Ramos (cell line): ENCODE data around the gene SAMD15.
"Not testable (repeated sequence)": the region's sequence is repeated elsewhere in the genome, so short reads cannot be mapped to it uniquely, and the experiment has no call there.

ENCODE experiments used
- in situ Hi-C: fragments of 300-500 bp; cut with MboI; formaldehyde crosslinking; loops from one replicate; pipeline ENCODE4 v1.14.3; 2022; ENCODE audit warnings: low sequenced_read_pairs; ENCODE audit not compliant: unreplicated experiment

SAMD15 gene

GRCh38 chr14:77375164-77375950 lies 1.8 kb upstream of the SAMD15 start:
- in situ Hi-C loops = no loop called here

GRCh38 chr14:77375973-77376770 lies 1.0 kb upstream of the SAMD15 start:
- in situ Hi-C loops = no loop called here

- in situ Hi-C loops = no loop called here
These were observed 294 bp downstream of the SAMD15 start for GRCh38 chr14:77377502-77377844.

- in situ Hi-C loops = no loop called here
These were observed 1.5 kb downstream of the SAMD15 start for GRCh38 chr14:77378701-77379100.

- in situ Hi-C loops = no loop called here
These were observed 13.0 kb downstream of the SAMD15 start for GRCh38 chr14:77390188-77390587.

- in situ Hi-C loops = no loop called here
These were observed 23.0 kb downstream of the SAMD15 start for GRCh38 chr14:77400216-77400615.

- in situ Hi-C loops = no loop called here
These were observed 26.6 kb downstream of the SAMD15 start for GRCh38 chr14:77403768-77404167.

- in situ Hi-C loops = no loop called here
These were observed 28.9 kb downstream of the SAMD15 start for GRCh38 chr14:77406086-77406485.

GRCh38 chr14:77406718-77407117 lies 29.5 kb downstream of the SAMD15 start:
- in situ Hi-C loops = no loop called here

GRCh38 chr14:77407158-77407557 lies 30.0 kb downstream of the SAMD15 start:
- in situ Hi-C loops = no loop called here

- in situ Hi-C loops = no loop called here
These were observed 32.0 kb downstream of the SAMD15 start for GRCh38 chr14:77409131-77409533.

GRCh38 chr14:77415403-77416030 lies 38.3 kb downstream of the SAMD15 start:
- in situ Hi-C loops = not testable (repeated sequence)

- in situ Hi-C loops = not testable (repeated sequence)
These were observed 38.9 kb downstream of the SAMD15 start for GRCh38 chr14:77416098-77416497.

GRCh38 chr14:77416836-77417235 lies 39.7 kb downstream of the SAMD15 start:
- in situ Hi-C loops = no loop called here

GRCh38 chr14:77421201-77421600 lies 44.0 kb downstream of the SAMD15 start:
- in situ Hi-C loops = no loop called here

GRCh38 chr14:77423423-77423822 lies 46.2 kb downstream of the SAMD15 start, which contains the start of gene NOXRED1:
TSS of gene NOXRED1 (minus strand) at chr14:77423523. CDS start at chr14:77422889, 634 bp downstream.
- in situ Hi-C loops = no loop called here

- in situ Hi-C loops = no loop called here
These were observed 47.7 kb downstream of the SAMD15 start for GRCh38 chr14:77424862-77425261.

- in situ Hi-C loops = no loop called here
These were observed 49.2 kb downstream of the SAMD15 start for GRCh38 chr14:77426396-77426795.

GRCh38 chr14:77436042-77436441 lies 58.9 kb downstream of the SAMD15 start:
- in situ Hi-C loops = no loop called here

GRCh38 chr14:77438596-77438995 lies 61.4 kb downstream of the SAMD15 start:
- in situ Hi-C loops = no loop called here

- in situ Hi-C loops = no loop called here
These were observed 62.7 kb downstream of the SAMD15 start for GRCh38 chr14:77439861-77440260.
